Glutamatergic neuron (in vitro differentiated cells): Measurements from ENCODE around the gene GPBP1L1. TPM values are rescaled to one million over a fixed set of nuclear protein-coding genes. Genes with fewer than 3 reads are reported as not detected.
"Not testable (repeated sequence)": the region's sequence is repeated elsewhere in the genome, so short reads cannot be mapped to it uniquely, and the experiment has no call there.

Experiments
- DNase-seq: peaks from one replicate; pipeline ENCODE4 v3.0.0; 2022
- H3K27ac Mint-ChIP-seq: one replicate; pipeline ENCODE4 v1.8.0; 2020; ENCODE audit warnings: mild to moderate bottlenecking, mixed read lengths, inconsistent platforms; ENCODE audit not compliant: unreplicated experiment
- H3K27me3 Mint-ChIP-seq: one replicate; pipeline ENCODE4 v1.8.0; 2020; ENCODE audit warnings: mild to moderate bottlenecking, moderate library complexity, mixed read lengths, inconsistent platforms; ENCODE audit not compliant: unreplicated experiment
- H3K36me3 Mint-ChIP-seq: one replicate; pipeline ENCODE4 v1.8.0; 2020; ENCODE audit warnings: mild to moderate bottlenecking, mixed read lengths, inconsistent platforms; ENCODE audit not compliant: unreplicated experiment
- H3K4me1 Mint-ChIP-seq: one replicate; pipeline ENCODE4 v1.8.0; 2020; ENCODE audit warnings: mild to moderate bottlenecking, low read depth, mixed read lengths, inconsistent platforms; ENCODE audit not compliant: unreplicated experiment
- H3K4me3 Mint-ChIP-seq: one replicate; pipeline ENCODE4 v1.8.0; 2020; ENCODE audit warnings: mild to moderate bottlenecking, mixed read lengths, inconsistent platforms; ENCODE audit not compliant: unreplicated experiment
- H3K9me3 Mint-ChIP-seq: one replicate; pipeline ENCODE4 v1.8.0; 2020; ENCODE audit warnings: mild to moderate bottlenecking, moderate library complexity, mixed read lengths, inconsistent platforms; ENCODE audit not compliant: unreplicated experiment
- CTCF ChIP-seq: fragments of 200-600 bp; sonication (generic); IDR thresholded peaks from one replicate; pipeline ENCODE4 v1.5.0; 2021; ENCODE audit not compliant: partially characterized antibody, unreplicated experiment
- total RNA-seq: library from RNA; stranded (reverse); fragmentation: NEBNext Ultra II Directional; extraction: Animal tissue kit (Norgen Biotek cat#: 25700); gene quantifications from one replicate; pipeline ENCODE4 v1.2.1, GENCODE V29; 2021; ENCODE audit not compliant: unreplicated experiment

GPBP1L1 gene
- total RNA-seq, 1 donor from 2014 or later = 103 TPM

GRCh38 chr1:45723248-45723930 lies 37.1 kb upstream of the GPBP1L1 start:
- no peaks in the 10 kb centered on the region for H3K36me3 Mint-ChIP-seq
- H3K27me3 Mint-ChIP-seq = no peaks in the 10 kb centered on the region
- no peaks in the 10 kb centered on the region for H3K9me3 Mint-ChIP-seq
- no peak overlapping the region for H3K4me3 Mint-ChIP-seq
- DNase-seq = no peak
- no peak overlapping the region for H3K27ac Mint-ChIP-seq
- H3K4me1 Mint-ChIP-seq = peaks cover 2% of the 10 kb centered on the region
- no peak for TF ChIP-seq CTCF

- Mint-ChIP-seq H3K27ac (no peak overlapping the region), H3K36me3 (no peaks in the 10 kb centered on the region), H3K9me3 (no peaks in the 10 kb centered on the region), H3K4me1 (peaks cover 5% of the 10 kb centered on the region), H3K4me3 (no peak overlapping the region), H3K27me3 (no peaks in the 10 kb centered on the region)
- no peak for TF ChIP-seq CTCF
- DNase-seq = no peak
Observed at GRCh38 chr1:45722809-45723208, 36.5 kb upstream of the GPBP1L1 start.

- peaks cover 5% of the 10 kb centered on the region for H3K4me1 Mint-ChIP-seq
- DNase-seq = no peak
- no peak overlapping the region for H3K4me3 Mint-ChIP-seq
- no peaks in the 10 kb centered on the region for H3K9me3 Mint-ChIP-seq
- TF ChIP-seq CTCF = no peak
- no peaks in the 10 kb centered on the region for H3K36me3 Mint-ChIP-seq
- no peaks in the 10 kb centered on the region for H3K27me3 Mint-ChIP-seq
- no peak overlapping the region for H3K27ac Mint-ChIP-seq
Observed at GRCh38 chr1:45721207-45721606, 34.9 kb upstream of the GPBP1L1 start.

GRCh38 chr1:45718289-45718688 lies 32.0 kb upstream of the GPBP1L1 start:
- no peaks in the 10 kb centered on the region for H3K9me3 Mint-ChIP-seq
- no peak for TF ChIP-seq CTCF
- H3K36me3 Mint-ChIP-seq = no peaks in the 10 kb centered on the region
- H3K4me1 Mint-ChIP-seq = peaks cover 5% of the 10 kb centered on the region
- no peak overlapping the region for H3K4me3 Mint-ChIP-seq
- H3K27ac Mint-ChIP-seq = no peak overlapping the region
- no peaks in the 10 kb centered on the region for H3K27me3 Mint-ChIP-seq
- DNase-seq = no peak

- not testable (repeated sequence) for H3K27ac Mint-ChIP-seq, H3K36me3 Mint-ChIP-seq, H3K27me3 Mint-ChIP-seq, H3K9me3 Mint-ChIP-seq, H3K4me3 Mint-ChIP-seq, H3K4me1 Mint-ChIP-seq, DNase-seq
Observed at GRCh38 chr1:45717386-45717785, 31.1 kb upstream of the GPBP1L1 start.
